Natural killer cell (primary cell): ENCODE data around the gene RAPGEF1. TPM values are rescaled to one million over a fixed set of nuclear protein-coding genes. Genes with fewer than 3 reads are reported as not detected.

Experiments
- ATAC-seq, 3 donors: fragments of 150-1000 bp in 2 of 3; fragments of 200-7000 bp in 1 of 3; cut with Tn5 transposase; 1 replicate in 1 of 3; 2 replicates in 2 of 3; pipeline ENCODE4 v1.10.0; 2021; ENCODE audit warnings: mild to moderate bottlenecking in 2 of 3, moderate library complexity in 2 of 3
- DNase-seq, 2 donors: peaks; one replicate each; pipeline versions ENCODE4 v3.0.0 to v3.0.0-alpha.2; 2013 to 2021; ENCODE audit warnings: mixed read lengths in 1 of 2
- H3K27ac ChIP-seq: one replicate; pipeline ENCODE4 v1.5.1; 2013; ENCODE audit warnings: mild to moderate bottlenecking, low read length
- H3K27me3 ChIP-seq: one replicate; pipeline ENCODE4 v1.6.1; 2013; ENCODE audit warnings: low read length; ENCODE audit not compliant: control insufficient read depth, insufficient read depth
- H3K36me3 ChIP-seq: one replicate; pipeline ENCODE4 v1.6.1; 2013; ENCODE audit warnings: low read length; ENCODE audit not compliant: control insufficient read depth, insufficient read depth
- H3K4me1 ChIP-seq: one replicate; pipeline ENCODE4 v1.6.1; 2013; ENCODE audit warnings: low read length; ENCODE audit not compliant: control insufficient read depth, insufficient read depth
- H3K4me3 ChIP-seq: one replicate; pipeline ENCODE4 v1.5.1; 2013; ENCODE audit warnings: low read length
- H3K9me3 ChIP-seq: one replicate; pipeline ENCODE4 v1.6.1; 2013; ENCODE audit warnings: low read length; ENCODE audit not compliant: control insufficient read depth, insufficient read depth
- H3K27ac Mint-ChIP-seq, 2 donors: one replicate each; pipeline ENCODE4 v1.8.0; 2022; ENCODE audit warnings: mild to moderate bottlenecking in 2 of 2, mixed read lengths in 2 of 2, moderate library complexity in 1 of 2
- H3K27me3 Mint-ChIP-seq, 2 donors: one replicate each; pipeline ENCODE4 v1.8.0; 2022; ENCODE audit warnings: low read depth in 2 of 2, mixed read lengths in 2 of 2
- H3K36me3 Mint-ChIP-seq: one replicate; pipeline ENCODE4 v1.8.0; 2022; ENCODE audit warnings: mixed read lengths
- H3K4me1 Mint-ChIP-seq, 2 donors: one replicate each; pipeline ENCODE4 v1.8.0; 2022; ENCODE audit warnings: mixed read lengths in 2 of 2
- H3K4me3 Mint-ChIP-seq: one replicate; pipeline ENCODE4 v1.8.0; 2022; ENCODE audit warnings: mild to moderate bottlenecking, moderate library complexity, mixed read lengths
- H3K9me3 Mint-ChIP-seq, 2 donors: one replicate each; pipeline ENCODE4 v1.8.0; 2022; ENCODE audit warnings: mixed read lengths in 2 of 2
- WGBS: methylation state at CpG from one replicate; pipeline ENCODE4 v1.1.7; 2013; ENCODE audit warnings: missing lambda C conversion rate; ENCODE audit not compliant: insufficient coverage; 5-methylcytosine and 5-hydroxymethylcytosine counted together
- intact Hi-C: fragments of 100-400 bp; cut with micrococcal nuclease; formaldehyde crosslinking; loops from one replicate; pipeline ENCODE4 v1.14.2; 2022
- total RNA-seq, 4 donors: library from RNA; stranded (reverse); fragments of 120-200 nt in 1 of 4; gene quantifications; one replicate each; pipeline versions ENCODE4 v1.2.3 to v1.2.4, GENCODE V29; 2013 to 2022
- TF ChIP-seq, protein P1 (sequence below): fragments of 200-600 bp; IDR thresholded peaks from one replicate; pipeline ENCODE4 v1.8.0; 2022; ENCODE audit warnings: antibody characterized with exemption

The RAPGEF1 gene
- total RNA-seq, 3 donors from 2014 or later (not counting 1 experiment from before 2014, with no cell fraction given) = 210 to 224 (median 222) TPM

DNA sequence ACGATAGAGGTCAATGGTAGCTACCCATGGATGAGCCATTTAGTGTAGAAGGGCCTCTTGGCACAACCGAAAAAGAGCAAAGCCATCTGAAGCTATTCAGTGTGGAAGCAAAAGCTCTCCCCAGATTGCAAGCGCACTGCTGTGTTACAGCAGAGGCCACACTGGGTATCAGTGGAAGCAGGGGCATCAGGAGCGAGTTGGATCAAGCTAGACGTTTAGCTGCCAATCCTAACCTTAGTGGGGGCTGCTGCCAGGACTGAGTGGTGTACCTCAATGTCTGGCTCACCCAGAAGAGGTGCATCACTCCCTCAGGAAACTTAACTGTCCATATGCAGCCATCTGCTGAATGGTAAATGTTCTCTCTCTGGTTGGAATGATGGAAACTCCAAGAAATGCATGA, 44.5 kb downstream of the RAPGEF1 start:
- ATAC-seq = no peak
- H3K27me3 Mint-ChIP-seq = no peaks in the 10 kb centered on the region
- H3K36me3 Mint-ChIP-seq = no peaks in the 10 kb centered on the region
- H3K27me3 ChIP-seq = no peaks in the 10 kb centered on the region
- H3K9me3 Mint-ChIP-seq = no peaks in the 10 kb centered on the region
- intact Hi-C loops = no loop called here
- WGBS = 95% methylated on average over 5 of the region's 5 CpGs
- H3K4me1 ChIP-seq = peaks cover 58% of the 10 kb centered on the region
- H3K9me3 ChIP-seq = no peaks in the 10 kb centered on the region
- no peak overlapping the region for H3K4me3 ChIP-seq
- H3K27ac ChIP-seq = no peak overlapping the region
- peak overlapping the region; percentile 42 to 47 for H3K27ac Mint-ChIP-seq
- no peaks in the 10 kb centered on the region for H3K36me3 ChIP-seq
- peaks cover 90 to 95% of the 10 kb centered on the region in 2 donors for H3K4me1 Mint-ChIP-seq
- no peak for DNase-seq
- TF ChIP-seq, protein P1, sequence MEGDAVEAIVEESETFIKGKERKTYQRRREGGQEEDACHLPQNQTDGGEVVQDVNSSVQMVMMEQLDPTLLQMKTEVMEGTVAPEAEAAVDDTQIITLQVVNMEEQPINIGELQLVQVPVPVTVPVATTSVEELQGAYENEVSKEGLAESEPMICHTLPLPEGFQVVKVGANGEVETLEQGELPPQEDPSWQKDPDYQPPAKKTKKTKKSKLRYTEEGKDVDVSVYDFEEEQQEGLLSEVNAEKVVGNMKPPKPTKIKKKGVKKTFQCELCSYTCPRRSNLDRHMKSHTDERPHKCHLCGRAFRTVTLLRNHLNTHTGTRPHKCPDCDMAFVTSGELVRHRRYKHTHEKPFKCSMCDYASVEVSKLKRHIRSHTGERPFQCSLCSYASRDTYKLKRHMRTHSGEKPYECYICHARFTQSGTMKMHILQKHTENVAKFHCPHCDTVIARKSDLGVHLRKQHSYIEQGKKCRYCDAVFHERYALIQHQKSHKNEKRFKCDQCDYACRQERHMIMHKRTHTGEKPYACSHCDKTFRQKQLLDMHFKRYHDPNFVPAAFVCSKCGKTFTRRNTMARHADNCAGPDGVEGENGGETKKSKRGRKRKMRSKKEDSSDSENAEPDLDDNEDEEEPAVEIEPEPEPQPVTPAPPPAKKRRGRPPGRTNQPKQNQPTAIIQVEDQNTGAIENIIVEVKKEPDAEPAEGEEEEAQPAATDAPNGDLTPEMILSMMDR = no peak
- H3K4me3 Mint-ChIP-seq = no peak overlapping the region

GRCh38 chr9:131693651-131694597, 46.0 kb downstream of the RAPGEF1 start:
- peaks cover 47% of the 10 kb centered on the region for H3K4me1 ChIP-seq
- ATAC-seq (peak in 1 of 3 donors; percentile 22), DNase-seq (no peak)
- Mint-ChIP-seq H3K4me3 (peak overlapping the region; percentile 21), H3K27me3 (no peaks in the 10 kb centered on the region), H3K36me3 (no peaks in the 10 kb centered on the region), H3K4me1 (peaks cover 86 to 91% of the 10 kb centered on the region in 2 donors), H3K9me3 (no peaks in the 10 kb centered on the region), H3K27ac (peak overlapping the region; percentile 42 to 45)
- TF ChIP-seq, protein P1 = no peak
- H3K27me3 ChIP-seq = no peaks in the 10 kb centered on the region
- intact Hi-C loops = no loop called here
- no peak overlapping the region for H3K4me3 ChIP-seq
- H3K36me3 ChIP-seq = no peaks in the 10 kb centered on the region
- no peaks in the 10 kb centered on the region for H3K9me3 ChIP-seq
- WGBS = 74% methylated on average over 4 of the region's 4 CpGs
- no peak overlapping the region for H3K27ac ChIP-seq

DNA sequence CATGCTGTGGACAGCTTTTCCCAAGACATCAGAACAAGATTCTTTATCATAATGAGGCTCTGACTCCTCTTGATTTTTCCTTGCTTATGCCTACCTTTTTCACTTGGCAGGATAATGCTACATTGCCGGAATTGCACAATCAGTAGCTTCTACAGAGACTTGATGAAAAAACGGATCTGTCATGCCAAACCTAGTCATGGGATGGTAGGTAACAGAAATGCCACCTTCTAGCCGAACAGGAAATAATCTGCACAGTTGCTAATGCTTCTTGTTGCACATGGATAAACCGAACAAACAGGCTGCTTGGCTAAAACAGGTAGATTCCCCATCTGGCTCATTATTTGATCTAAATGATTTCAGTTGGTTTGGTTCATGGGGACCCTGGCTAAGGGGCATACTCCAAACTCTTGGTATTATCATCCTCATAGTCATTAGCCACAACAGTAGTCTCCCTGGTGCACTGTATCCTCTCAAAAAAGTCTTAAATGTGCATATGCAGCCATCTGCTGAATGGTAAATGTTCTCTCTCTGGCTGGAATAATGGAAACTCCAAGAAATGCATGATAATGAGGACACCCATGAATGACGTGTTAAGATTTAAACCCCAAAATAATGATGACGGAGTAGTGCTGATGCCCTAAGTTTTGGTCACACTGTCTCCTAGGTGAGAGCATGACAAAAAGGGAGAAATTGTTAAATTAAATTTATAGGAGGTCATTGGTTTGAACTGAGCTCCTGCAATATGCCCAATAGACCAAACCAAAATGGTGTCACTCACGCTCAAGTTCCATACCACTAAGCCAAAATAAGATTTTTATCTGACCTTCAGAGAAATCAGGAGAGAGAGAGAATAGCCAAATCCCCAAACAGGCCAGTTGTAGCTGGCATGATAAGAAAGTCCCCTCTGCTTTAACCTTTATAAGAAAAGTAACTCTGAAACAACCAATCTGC, 47.0 kb downstream of the RAPGEF1 start:
- Mint-ChIP-seq H3K4me3 (peak overlapping the region; percentile 21), H3K9me3 (no peaks in the 10 kb centered on the region), H3K36me3 (no peaks in the 10 kb centered on the region), H3K27me3 (no peaks in the 10 kb centered on the region), H3K4me1 (peaks cover 85 to 91% of the 10 kb centered on the region in 2 donors), H3K27ac (peak overlapping the region; percentile 45 to 84)
- Histone ChIP-seq H3K4me1 (peaks cover 36% of the 10 kb centered on the region), H3K27me3 (no peaks in the 10 kb centered on the region), H3K27ac (no peak overlapping the region), H3K36me3 (no peaks in the 10 kb centered on the region), H3K9me3 (no peaks in the 10 kb centered on the region), H3K4me3 (no peak overlapping the region)
- TF ChIP-seq, protein P1 = no peak
- 93% methylated on average over 7 of the region's 7 CpGs for WGBS
- intact Hi-C loops = no loop called here
- ATAC-seq = no peak
- DNase-seq = no peak
